ENCODE measurements around the gene ZCCHC24. TPM values are rescaled to one million over a fixed set of nuclear protein-coding genes. Genes with fewer than 3 reads are reported as not detected.

ZCCHC24 gene
- total RNA-seq, 2 donors from 2014 or later = 14.0 to 19.8 TPM

GRCh38 chr10:79393924-79394610, 51.4 kb downstream of the ZCCHC24 start:
- WGBS, 2 donors = 93 to 94% methylated on average over 13 to 17 of the region's 17 CpGs
- TF ChIP-seq CTCF (IDR thresholded peaks at IDR 0.05) (no peak), POLR2A (IDR thresholded peaks at IDR 0.05) (no peak)
- Histone ChIP-seq H3K4me3 (no peak overlapping the region), H3K36me3 (replicated peaks in 1 of 2; ENCODE audit: insufficient read depth in 1 of 2, low read depth in 2 of 2) (no peaks in the 10 kb centered on the region), H3K9me3 (no peaks in the 10 kb centered on the region), H3K27ac (no peak overlapping the region), H3K27me3 (no peaks in the 10 kb centered on the region), H3K4me1 (no peaks in the 10 kb centered on the region)
- peak in 1 of 4 donors; percentile 5 for DNase-seq
- no peak for ATAC-seq
- intact Hi-C loops (cut with DNase I) = no loop called here

DNA sequence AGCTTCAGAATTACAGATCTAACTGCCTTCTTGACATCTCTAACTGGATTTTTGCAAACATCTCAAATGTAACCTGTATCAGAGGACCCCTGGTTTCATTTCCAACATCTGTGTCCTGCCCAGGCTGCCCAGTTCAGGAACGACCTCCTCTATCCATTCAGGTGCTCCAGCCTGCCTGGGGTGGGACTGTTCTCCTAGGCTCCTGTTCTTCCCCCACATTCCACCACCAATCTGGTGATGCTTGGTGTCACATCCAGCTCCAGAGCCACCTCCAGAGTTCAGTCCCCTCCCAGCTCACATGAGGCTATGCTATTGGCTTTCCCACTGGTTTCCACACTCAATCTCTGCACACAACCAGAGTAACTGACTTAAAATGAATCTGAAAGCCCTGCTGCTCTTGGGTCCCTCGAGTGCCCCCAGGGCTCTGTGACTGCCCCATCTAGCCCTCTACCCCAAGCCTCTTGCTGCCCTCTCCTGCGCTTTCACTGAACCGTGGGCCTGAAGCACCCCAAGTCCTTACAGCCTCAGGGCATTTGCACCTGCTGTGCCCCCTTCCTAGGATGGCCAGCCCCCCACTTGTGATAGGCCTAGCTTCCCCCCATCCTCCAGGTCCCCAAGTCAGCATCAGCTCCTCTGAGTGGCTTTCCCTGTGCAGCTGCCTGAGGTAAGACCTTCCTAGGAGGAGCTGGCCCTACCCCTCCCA, 52.1 kb downstream of the ZCCHC24 start:
- Histone ChIP-seq H3K4me3 (no peak overlapping the region), H3K27ac (no peak overlapping the region), H3K9me3 (no peaks in the 10 kb centered on the region), H3K36me3 (replicated peaks in 1 of 2; ENCODE audit: insufficient read depth in 1 of 2, low read depth in 2 of 2) (no peaks in the 10 kb centered on the region), H3K4me1 (no peaks in the 10 kb centered on the region), H3K27me3 (no peaks in the 10 kb centered on the region)
- WGBS, 2 donors = 88 to 92% methylated on average over 4 of the region's 4 CpGs
- peak in 1 of 4 donors; percentile 3 for DNase-seq
- ATAC-seq = no peak
- intact Hi-C loops (cut with DNase I) = no loop called here
- TF ChIP-seq CTCF (IDR thresholded peaks at IDR 0.05) (no peak), POLR2A (IDR thresholded peaks at IDR 0.05) (no peak)

DNA sequence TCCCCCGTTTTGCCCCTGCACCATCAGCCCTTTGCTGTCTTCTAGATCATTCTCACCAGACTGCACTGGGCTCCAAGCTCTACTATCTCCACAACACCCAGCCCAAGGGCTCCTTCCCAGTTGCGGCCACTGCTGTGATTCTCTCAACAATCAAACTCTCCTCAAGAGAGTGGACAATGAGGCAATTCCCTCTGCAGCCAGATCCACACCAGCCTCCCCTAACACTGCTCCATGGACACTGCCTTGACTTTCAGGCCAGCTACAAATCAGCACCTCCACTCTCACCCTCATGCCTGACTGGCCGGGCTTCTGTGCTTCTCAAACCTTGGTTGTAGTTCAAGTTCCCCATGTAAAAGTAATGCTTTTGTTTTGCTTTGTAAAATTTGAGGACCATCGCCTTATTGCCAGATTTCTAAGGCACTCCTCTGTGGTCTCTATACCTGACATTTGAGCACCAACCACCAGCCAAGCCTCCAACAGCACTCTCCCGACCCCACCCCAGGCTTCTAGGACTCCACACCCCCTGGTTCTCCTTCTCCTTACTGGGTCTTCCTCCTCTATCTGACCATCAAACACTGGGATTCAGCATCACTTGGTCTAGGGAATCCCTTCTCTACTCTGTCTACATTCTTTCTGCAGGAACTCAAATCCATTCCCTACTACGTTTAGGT, 52.8 kb downstream of the ZCCHC24 start:
- peak in 2 of 4 donors; percentile 1 to 2 for DNase-seq

GRCh38 chr10:79392020-79392398, 53.4 kb downstream of the ZCCHC24 start:
- ATAC-seq (no peak), DNase-seq (peak in 3 of 4 donors; percentile 2 to 6 (median 6))
- no peak for TF ChIP-seq CTCF (IDR thresholded peaks at IDR 0.05)
- TF ChIP-seq POLR2A (IDR thresholded peaks at IDR 0.05) = no peak
- Histone ChIP-seq H3K4me3 (no peak overlapping the region), H3K9me3 (no peaks in the 10 kb centered on the region), H3K4me1 (no peaks in the 10 kb centered on the region), H3K27me3 (no peaks in the 10 kb centered on the region), H3K36me3 (replicated peaks in 1 of 2; ENCODE audit: insufficient read depth in 1 of 2, low read depth in 2 of 2) (no peaks in the 10 kb centered on the region), H3K27ac (no peak overlapping the region)
- WGBS, 2 donors = 92 to 97% methylated on average over 14 of the region's 14 CpGs
- intact Hi-C loops (cut with DNase I) = no loop called here

More for the DNA sequence above, 52.8 kb downstream of the ZCCHC24 start:
- H3K4me1 ChIP-seq = no peaks in the 10 kb centered on the region
- TF ChIP-seq CTCF (IDR thresholded peaks at IDR 0.05) = no peak
- no peak overlapping the region for H3K4me3 ChIP-seq
- no peaks in the 10 kb centered on the region for H3K27me3 ChIP-seq
- no peaks in the 10 kb centered on the region for H3K9me3 ChIP-seq
- WGBS, 2 donors = 91 to 92% methylated on average over 6 of the region's 6 CpGs
- H3K27ac ChIP-seq = no peak overlapping the region
- intact Hi-C loops (cut with DNase I) = no loop called here
- ATAC-seq = no peak
- no peaks in the 10 kb centered on the region for H3K36me3 ChIP-seq (replicated peaks in 1 of 2; ENCODE audit: insufficient read depth in 1 of 2, low read depth in 2 of 2)
